HL-60 (cell line): ENCODE data around the gene TBX20.

Experiments
- CTCF ChIP-seq: IDR thresholded peaks from one replicate; pipeline ENCODE4 v1.5.1; 2011; ENCODE audit warnings: low read length, control low read depth, inconsistent platforms; ENCODE audit not compliant: insufficient read depth
- GABPA ChIP-seq: IDR thresholded peaks from 2 replicates; pipeline ENCODE4 v1.6.1; 2012; ENCODE audit warnings: low read depth
- POLR2AphosphoS5 ChIP-seq: IDR thresholded peaks from 2 replicates; pipeline ENCODE4 v1.6.1; 2012; ENCODE audit warnings: low read depth
- REST ChIP-seq: IDR thresholded peaks from 2 replicates; pipeline ENCODE4 v1.6.1; 2012; ENCODE audit warnings: low read depth; ENCODE audit not compliant: insufficient replicate concordance

- TF ChIP-seq CTCF: no peak
- no peak for TF ChIP-seq GABPA
- TF ChIP-seq POLR2AphosphoS5: no peak
- no peak for TF ChIP-seq REST
These were observed 18.3 kb upstream of the TBX20 start for GRCh38 chr7:35272246-35272645.
